SK-N-SH treated with all-trans-retinoic acid at 6 μM for 48 hours (cell line): ENCODE data around the gene TMEM62.

Source experiments
- ATAC-seq: fragments of 200-7000 bp; cut with Tn5 transposase; 3 replicates; pipeline ENCODE4 v1.9.1; 2020; ENCODE audit warnings: mild to moderate bottlenecking, moderate library complexity
- ARNTL ChIP-seq: fragments of 450-650 bp; formaldehyde crosslinking; IDR thresholded peaks from 2 replicates; pipeline ENCODE4 v1.5.0; 2020; ENCODE audit warnings: low read depth, mild to moderate bottlenecking, moderate library complexity, borderline replicate concordance
- CREB5 ChIP-seq: fragments of 250-450 bp; sonication (Bioruptor Pico); IDR thresholded peaks from 2 replicates; pipeline ENCODE4 v1.5.1; 2020; ENCODE audit warnings: low read depth, mild to moderate bottlenecking, moderate library complexity
- CSDC2 ChIP-seq: fragments of 250-450 bp; sonication (Bioruptor Pico); IDR thresholded peaks from 2 replicates; pipeline ENCODE4 v1.5.0; 2020; ENCODE audit warnings: mild to moderate bottlenecking, moderate library complexity
- ESRRG ChIP-seq: fragments of 250-450 bp; sonication (Bioruptor Pico); IDR thresholded peaks from 2 replicates; pipeline ENCODE4 v1.6.1; 2021; ENCODE audit warnings: mild to moderate bottlenecking
- GLIS3 ChIP-seq: fragments of 250-450 bp; sonication (Bioruptor Pico); IDR thresholded peaks from 2 replicates; pipeline ENCODE4 v1.5.0; 2020; ENCODE audit warnings: mild to moderate bottlenecking, moderate library complexity
- ISL1 ChIP-seq: fragments of 250-450 bp; sonication (Bioruptor Pico); IDR thresholded peaks from 2 replicates; pipeline ENCODE4 v2.1.2; 2022; ENCODE audit warnings: mild to moderate bottlenecking, moderate library complexity
- OSR1 ChIP-seq: fragments of 250-450 bp; sonication (Bioruptor Pico); IDR thresholded peaks from 2 replicates; pipeline ENCODE4 v1.8.0; 2022; ENCODE audit warnings: moderate library complexity, mild to moderate bottlenecking, inconsistent platforms
- PATZ1 ChIP-seq: fragments of 250-450 bp; sonication (Bioruptor Pico); IDR thresholded peaks from 2 replicates; pipeline ENCODE4 v1.8.0; 2020; ENCODE audit warnings: mild to moderate bottlenecking, moderate library complexity, borderline replicate concordance
- PPARA ChIP-seq: fragments of 250-450 bp; sonication (Bioruptor Pico); IDR thresholded peaks from 2 replicates; pipeline ENCODE4 v1.5.0; 2020; ENCODE audit warnings: mild to moderate bottlenecking, borderline replicate concordance
- RARB ChIP-seq: fragments of 250-450 bp; sonication (Bioruptor Pico); IDR thresholded peaks from 2 replicates; pipeline ENCODE4 v1.8.0; 2021; ENCODE audit warnings: mild to moderate bottlenecking, moderate library complexity
- SNAI2 ChIP-seq: fragments of 250-450 bp; sonication (Bioruptor Pico); IDR thresholded peaks from 2 replicates; pipeline ENCODE4 v1.5.0; 2020; ENCODE audit warnings: mild to moderate bottlenecking, moderate library complexity
- TCF4 ChIP-seq: fragments of 250-450 bp; sonication (Bioruptor Pico); IDR thresholded peaks from 2 replicates; pipeline ENCODE4 v1.8.0; 2021; ENCODE audit warnings: mild to moderate bottlenecking, moderate library complexity, borderline replicate concordance
- TOX ChIP-seq: fragments of 250-450 bp; sonication (Bioruptor Pico); IDR thresholded peaks from 2 replicates; pipeline ENCODE4 v1.8.0; 2021; ENCODE audit warnings: mild to moderate bottlenecking, moderate library complexity, borderline replicate concordance
- ZC3H10 ChIP-seq: fragments of 250-450 bp; sonication (Bioruptor Pico); IDR thresholded peaks from 2 replicates; pipeline ENCODE4 v1.5.1; 2021; ENCODE audit warnings: mild to moderate bottlenecking, moderate library complexity
- ZFP3 ChIP-seq: fragments of 250-450 bp; sonication (Bioruptor Pico); IDR thresholded peaks from 2 replicates; pipeline ENCODE4 v1.5.0; 2020; ENCODE audit warnings: mild to moderate bottlenecking, moderate library complexity
- ZFP30 ChIP-seq: fragments of 450-650 bp; formaldehyde crosslinking; IDR thresholded peaks from 2 replicates; pipeline ENCODE4 v1.5.0; 2022; ENCODE audit warnings: mild to moderate bottlenecking, moderate library complexity
- ZNF565 ChIP-seq: fragments of 450-650 bp; formaldehyde crosslinking; conservative IDR thresholded peaks from 2 replicates; pipeline ENCODE4 v1.5.0; 2020; ENCODE audit warnings: low read depth, mild to moderate bottlenecking, moderate library complexity
- ZNF70 ChIP-seq: fragments of 450-650 bp; formaldehyde crosslinking; IDR thresholded peaks from 2 replicates; pipeline ENCODE4 v1.5.0; 2020; ENCODE audit warnings: mild to moderate bottlenecking, moderate library complexity
- ZNF8 ChIP-seq: fragments of 450-650 bp; formaldehyde crosslinking; IDR thresholded peaks from 2 replicates; pipeline ENCODE4 v1.5.0; 2020; ENCODE audit warnings: mild to moderate bottlenecking, moderate library complexity
- TF ChIP-seq, protein P1 (sequence below): fragments of 250-450 bp; sonication (Bioruptor Pico); IDR thresholded peaks from 2 replicates; pipeline ENCODE4 v1.8.0; 2021; ENCODE audit warnings: low read depth, mild to moderate bottlenecking, moderate library complexity, borderline replicate concordance
- TF ChIP-seq, protein P2 (sequence below): fragments of 250-450 bp; sonication (Bioruptor Pico); IDR thresholded peaks from 2 replicates; pipeline ENCODE4 v1.5.1; 2021; ENCODE audit warnings: mild to moderate bottlenecking, moderate library complexity

Gene TMEM62

DNA sequence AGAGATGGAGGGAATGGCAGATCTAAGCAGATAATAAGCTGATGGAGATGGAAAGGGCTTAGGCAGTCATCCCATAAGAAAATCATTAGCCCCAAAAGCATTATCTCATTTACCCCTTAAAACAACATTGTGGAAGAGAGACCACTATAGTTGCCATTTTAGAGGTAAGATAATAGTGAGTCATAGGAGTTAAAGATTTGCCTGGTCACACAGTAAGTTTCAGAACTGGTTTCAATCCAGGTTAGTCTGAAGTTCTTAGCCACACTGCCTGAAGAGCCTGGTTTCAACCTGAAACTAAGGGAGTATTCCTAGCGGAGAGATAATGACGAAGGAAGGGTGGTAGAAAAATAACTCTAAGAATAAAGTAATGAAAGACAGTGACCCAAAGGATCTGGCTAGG lies 14.6 kb upstream of the TMEM62 start (continued):
- TF ChIP-seq CREB5: no peak
- TF ChIP-seq RARB (CRISPR knock-in tag): no peak
- TF ChIP-seq, protein P1, sequence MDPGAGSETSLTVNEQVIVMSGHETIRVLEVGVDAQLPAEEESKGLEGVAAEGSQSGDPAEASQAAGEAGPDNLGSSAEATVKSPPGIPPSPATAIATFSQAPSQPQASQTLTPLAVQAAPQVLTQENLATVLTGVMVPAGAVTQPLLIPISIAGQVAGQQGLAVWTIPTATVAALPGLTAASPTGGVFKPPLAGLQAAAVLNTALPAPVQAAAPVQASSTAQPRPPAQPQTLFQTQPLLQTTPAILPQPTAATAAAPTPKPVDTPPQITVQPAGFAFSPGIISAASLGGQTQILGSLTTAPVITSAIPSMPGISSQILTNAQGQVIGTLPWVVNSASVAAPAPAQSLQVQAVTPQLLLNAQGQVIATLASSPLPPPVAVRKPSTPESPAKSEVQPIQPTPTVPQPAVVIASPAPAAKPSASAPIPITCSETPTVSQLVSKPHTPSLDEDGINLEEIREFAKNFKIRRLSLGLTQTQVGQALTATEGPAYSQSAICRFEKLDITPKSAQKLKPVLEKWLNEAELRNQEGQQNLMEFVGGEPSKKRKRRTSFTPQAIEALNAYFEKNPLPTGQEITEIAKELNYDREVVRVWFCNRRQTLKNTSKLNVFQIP (CRISPR knock-in tag): no peak
- TF ChIP-seq TCF4 (CRISPR knock-in tag): no peak

DNA sequence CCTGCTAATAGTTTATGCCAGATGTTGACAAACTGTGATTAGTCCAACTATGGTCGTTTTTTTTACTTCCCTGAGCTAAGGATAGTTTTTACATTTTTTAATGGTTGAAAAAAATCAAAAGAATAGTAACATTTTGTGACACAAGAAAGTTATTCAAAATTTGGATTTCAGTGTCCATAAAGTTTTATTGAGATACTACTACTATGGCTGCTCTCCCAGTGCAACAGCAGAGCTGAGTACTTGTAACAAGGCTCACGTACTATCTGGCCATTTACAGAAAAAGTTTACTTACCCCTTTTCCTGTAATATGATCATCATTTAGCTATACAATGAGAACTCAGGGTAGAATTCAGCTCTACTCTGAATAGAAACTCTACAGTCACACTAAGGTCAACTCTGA lies 11.5 kb upstream of the TMEM62 start:
- TF ChIP-seq ESRRG (CRISPR knock-in tag): no peak
- no peak for TF ChIP-seq PPARA (CRISPR knock-in tag)
- TF ChIP-seq RARB (CRISPR knock-in tag): no peak
- TF ChIP-seq, all 23 proteins: peak for 0

GRCh38 chr15:43125100-43125661 lies 8.2 kb upstream of the TMEM62 start:
- TF ChIP-seq ZFP3 (CRISPR knock-in tag): no peak
- no peak for TF ChIP-seq CSDC2 (CRISPR knock-in tag)
- TF ChIP-seq, protein P2, sequence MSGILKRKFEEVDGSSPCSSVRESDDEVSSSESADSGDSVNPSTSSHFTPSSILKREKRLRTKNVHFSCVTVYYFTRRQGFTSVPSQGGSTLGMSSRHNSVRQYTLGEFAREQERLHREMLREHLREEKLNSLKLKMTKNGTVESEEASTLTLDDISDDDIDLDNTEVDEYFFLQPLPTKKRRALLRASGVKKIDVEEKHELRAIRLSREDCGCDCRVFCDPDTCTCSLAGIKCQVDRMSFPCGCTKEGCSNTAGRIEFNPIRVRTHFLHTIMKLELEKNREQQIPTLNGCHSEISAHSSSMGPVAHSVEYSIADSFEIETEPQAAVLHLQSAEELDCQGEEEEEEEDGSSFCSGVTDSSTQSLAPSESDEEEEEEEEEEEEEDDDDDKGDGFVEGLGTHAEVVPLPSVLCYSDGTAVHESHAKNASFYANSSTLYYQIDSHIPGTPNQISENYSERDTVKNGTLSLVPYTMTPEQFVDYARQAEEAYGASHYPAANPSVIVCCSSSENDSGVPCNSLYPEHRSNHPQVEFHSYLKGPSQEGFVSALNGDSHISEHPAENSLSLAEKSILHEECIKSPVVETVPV (CRISPR knock-in tag): no peak
- no peak for TF ChIP-seq PPARA (CRISPR knock-in tag)
- no peak for TF ChIP-seq RARB (CRISPR knock-in tag)
- TF ChIP-seq ZNF8 (CRISPR knock-in tag): no peak
- no peak for TF ChIP-seq GLIS3 (CRISPR knock-in tag)
- TF ChIP-seq ZC3H10 (CRISPR knock-in tag): no peak
- no peak for TF ChIP-seq ARNTL
- TF ChIP-seq, protein P1 (CRISPR knock-in tag): no peak
- no peak for TF ChIP-seq TOX (CRISPR knock-in tag)
- no peak for TF ChIP-seq ESRRG (CRISPR knock-in tag)
- TF ChIP-seq ZNF70 (CRISPR knock-in tag): no peak
- no peak for TF ChIP-seq ISL1 (CRISPR knock-in tag)
- no peak for TF ChIP-seq TCF4 (CRISPR knock-in tag)
- TF ChIP-seq PATZ1 (CRISPR knock-in tag): no peak
- TF ChIP-seq CREB5: no peak
- no peak for TF ChIP-seq SNAI2 (CRISPR knock-in tag)
- TF ChIP-seq ZNF565: no peak

More for the DNA sequence above, 11.5 kb upstream of the TMEM62 start:
- ATAC-seq: no peak

GRCh38 chr15:43126356-43126755 lies 7.0 kb upstream of the TMEM62 start:
- no peak for ATAC-seq
- TF ChIP-seq, protein P1 (CRISPR knock-in tag): no peak
- no peak for TF ChIP-seq OSR1 (CRISPR knock-in tag)
- no peak for TF ChIP-seq RARB (CRISPR knock-in tag)
- TF ChIP-seq ZC3H10 (CRISPR knock-in tag): no peak
- no peak for TF ChIP-seq SNAI2 (CRISPR knock-in tag)
- no peak for TF ChIP-seq ZNF565
- TF ChIP-seq, protein P2 (CRISPR knock-in tag): no peak
- TF ChIP-seq ZFP30 (CRISPR knock-in tag): no peak

More at GRCh38 chr15:43125100-43125661, 8.2 kb upstream of the TMEM62 start:
- no peak for ATAC-seq
